A549 (cell line): ENCODE results near the gene IRF5. TPM values are rescaled to one million over a fixed set of nuclear protein-coding genes. Genes with fewer than 3 reads are reported as not detected.

Experiments
- ATAC-seq, 2 experiments: fragments of 200-7000 bp in 1 of 2; fragments of >200 bp in 1 of 2; cut with Nextera tagmentation in 1 of 2; cut with Tn5 transposase in 1 of 2; 3 replicates each; pipeline versions ENCODE4 v1.8.0 to v1.9.1; 2018 to 2020; ENCODE audit warnings: mild to moderate bottlenecking in 1 of 2, moderate library complexity in 1 of 2
- CTCF ChIA-PET: fragments of 300-600 bp; sonication (Branson Sonifier 250); formaldehyde crosslinking; extraction: SDS; loops from one replicate; lab custom pipeline; 2021; ENCODE audit warnings: antibody characterized with exemption, inconsistent platforms; lab: Yijun Ruan, JAX
- POLR2A ChIA-PET: fragments of 350-600 bp; formaldehyde crosslinking; extraction: SDS; loops from one replicate; lab custom pipeline; 2021; ENCODE audit warnings: antibody characterized with exemption, inconsistent platforms; lab: Yijun Ruan, JAX
- DNase-seq, 2 experiments: peaks; one replicate each; pipeline versions ENCODE4 v3.0.0 to v3.0.0-alpha.2; 2011 to 2016; ENCODE audit warnings: low read depth in 1 of 2, low spot score in 1 of 2
- FAIRE-seq: peaks from 2 replicates; lab custom pipeline; 2011; peaks lifted over from hg19 to GRCh38; lab: Jason Lieb, UNC
- H3K27ac ChIP-seq, 2 experiments: fragments of >200 bp; sonication (Bioruptor Twin); formaldehyde crosslinking; 3 replicates each; pipeline ENCODE4 v1.5.1; 2016 to 2017
- H3K4me1 ChIP-seq: fragments of >200 bp; sonication (Bioruptor Twin); formaldehyde crosslinking; 3 replicates; pipeline ENCODE4 v1.6.1; 2016
- H3K4me2 ChIP-seq: fragments of >200 bp; sonication (Bioruptor Twin); formaldehyde crosslinking; 3 replicates; pipeline ENCODE4 v1.6.1; 2016
- H3K4me3 ChIP-seq: fragments of >200 bp; sonication (Bioruptor Twin); formaldehyde crosslinking; 3 replicates; pipeline ENCODE4 v1.5.1; 2016
- H3K9me3 ChIP-seq: fragments of >200 bp; sonication (Bioruptor Twin); formaldehyde crosslinking; 3 replicates; pipeline ENCODE4 v1.6.1; 2016
- CBX2 ChIP-seq: fragments of 200-600 bp; sonication (generic); IDR thresholded peaks from 2 replicates; pipeline ENCODE4 v1.6.1; 2016; ENCODE audit warnings: low read depth, mild to moderate bottlenecking, borderline replicate concordance
- CEBPB ChIP-seq, 2 experiments: fragments of >200 bp in 1 of 2; sonication (Bioruptor Twin) in 1 of 2; formaldehyde crosslinking in 1 of 2; IDR thresholded peaks; 2 replicates each; pipeline ENCODE4 v1.6.1; 2012 to 2016
- CHD4 ChIP-seq: fragments of 200-600 bp; sonication (generic); IDR thresholded peaks from 2 replicates; pipeline ENCODE4 v1.6.1; 2016; ENCODE audit warnings: antibody characterized with exemption, mild to moderate bottlenecking, borderline replicate concordance
- CTCF ChIP-seq: fragments of >200 bp; sonication (Bioruptor Twin); formaldehyde crosslinking; IDR thresholded peaks from 3 replicates; pipeline ENCODE4 v1.5.1; 2016
- EHF ChIP-seq: fragments of 250-450 bp; sonication (Bioruptor Pico); IDR thresholded peaks from 2 replicates; pipeline ENCODE4 v1.5.0; 2020; ENCODE audit warnings: mild to moderate bottlenecking
- EHMT2 ChIP-seq: fragments of 200-600 bp; sonication (generic); IDR thresholded peaks from 2 replicates; pipeline ENCODE4 v1.6.1; 2016; ENCODE audit warnings: antibody characterized with exemption, low read depth, mild to moderate bottlenecking, moderate library complexity
- EP300 ChIP-seq, 2 experiments: fragments of >200 bp; sonication (Bioruptor Twin); formaldehyde crosslinking; IDR thresholded peaks; 2 replicates in 1 of 2; 3 replicates in 1 of 2; pipeline ENCODE4 v1.6.1; 2016 to 2017
- FOSL2 ChIP-seq, 2 experiments: fragments of 450-650 bp in 1 of 2; fragments of >200 bp in 1 of 2; sonication (Bioruptor Twin) in 1 of 2; formaldehyde crosslinking; IDR thresholded peaks; 2 replicates each; pipeline versions ENCODE4 v1.5.0 to v1.6.1; 2016 to 2020; ENCODE audit warnings: mild to moderate bottlenecking in 1 of 2, moderate library complexity in 1 of 2
- HOXA7 ChIP-seq: fragments of 250-450 bp; sonication (Bioruptor Pico); IDR thresholded peaks from 2 replicates; pipeline ENCODE4 v1.5.0; 2020; ENCODE audit warnings: mild to moderate bottlenecking, moderate library complexity
- HOXB13 ChIP-seq: fragments of 250-450 bp; sonication (Bioruptor Pico); IDR thresholded peaks from 2 replicates; pipeline ENCODE4 v1.5.0; 2020; ENCODE audit warnings: low read depth, mild to moderate bottlenecking, moderate library complexity
- PHF8 ChIP-seq: fragments of 200-600 bp; sonication (generic); IDR thresholded peaks from 2 replicates; pipeline ENCODE4 v1.6.1; 2016; ENCODE audit warnings: low read depth, mild to moderate bottlenecking, antibody characterized with exemption, moderate library complexity, borderline replicate concordance
- POLR2AphosphoS2 ChIP-seq: conservative IDR thresholded peaks from 2 replicates; pipeline ENCODE4 v1.6.1; 2012; ENCODE audit warnings: low read length, improper control_type of control experiment, inconsistent platforms
- RCOR1 ChIP-seq: fragments of 150-350 bp; IDR thresholded peaks from 2 replicates; pipeline ENCODE4 v1.6.1; 2014; ENCODE audit warnings: antibody characterized with exemption, low read length, low read depth
- RNF2 ChIP-seq: fragments of 200-600 bp; sonication (generic); IDR thresholded peaks from 2 replicates; pipeline ENCODE4 v1.6.1; 2016; ENCODE audit warnings: low read depth, mild to moderate bottlenecking, antibody characterized with exemption, moderate library complexity, borderline replicate concordance
- SREBF2 ChIP-seq: fragments of 450-650 bp; IDR thresholded peaks from 2 replicates; pipeline ENCODE4 v1.6.1; 2014; ENCODE audit warnings: mild to moderate bottlenecking, moderate library complexity
- TP53 ChIP-seq: fragments of 250-450 bp; sonication (Bioruptor Pico); IDR thresholded peaks from 2 replicates; pipeline ENCODE4 v1.5.0; 2021; ENCODE audit warnings: mild to moderate bottlenecking, moderate library complexity
- ZC3H11A ChIP-seq: fragments of 450-650 bp; IDR thresholded peaks from 2 replicates; pipeline ENCODE4 v1.6.1; 2014; ENCODE audit warnings: antibody characterized with exemption, mild to moderate bottlenecking
- ZSCAN20 ChIP-seq: fragments of 250-450 bp; sonication (Bioruptor Pico); IDR thresholded peaks from 2 replicates; pipeline ENCODE4 v1.8.0; 2022; ENCODE audit warnings: mild to moderate bottlenecking, moderate library complexity
- WGBS: methylation state at CpG from one replicate; pipeline ENCODE4 v1.1.6; 2017; ENCODE audit errors: missing lambda C conversion rate; 5-methylcytosine and 5-hydroxymethylcytosine counted together
- polyA plus RNA-seq, 4 experiments: library from polyadenylated mRNA; depleted of rRNA in 3 of 4; stranded (reverse); fragments of >200 nt; fragmentation: RNase III in 1 of 4; extraction: RNeasy Plus Mini Kit Qiagen cat#74134 plus additional on column Dnase treatment in 1 of 4; gene quantifications; 2 replicates in 3 of 4; 3 replicates in 1 of 4; pipeline ENCODE4 v1.2.3, GENCODE V29; 2011 to 2017
- TF ChIP-seq, protein P1 (sequence below): fragments of >200 bp; sonication (Bioruptor Twin); formaldehyde crosslinking; IDR thresholded peaks from 3 replicates; pipeline ENCODE4 v1.6.1; 2016
- TF ChIP-seq, protein P2 (sequence below): fragments of 150-350 bp; IDR thresholded peaks from 2 replicates; pipeline ENCODE4 v1.6.1; 2014; ENCODE audit warnings: low read depth, mild to moderate bottlenecking, low read length

The IRF5 gene
- polyA plus RNA-seq, 2 of the 4 experiments (the other 2 are of a cell fraction), result 5.5 to 8.7 TPM

DNA sequence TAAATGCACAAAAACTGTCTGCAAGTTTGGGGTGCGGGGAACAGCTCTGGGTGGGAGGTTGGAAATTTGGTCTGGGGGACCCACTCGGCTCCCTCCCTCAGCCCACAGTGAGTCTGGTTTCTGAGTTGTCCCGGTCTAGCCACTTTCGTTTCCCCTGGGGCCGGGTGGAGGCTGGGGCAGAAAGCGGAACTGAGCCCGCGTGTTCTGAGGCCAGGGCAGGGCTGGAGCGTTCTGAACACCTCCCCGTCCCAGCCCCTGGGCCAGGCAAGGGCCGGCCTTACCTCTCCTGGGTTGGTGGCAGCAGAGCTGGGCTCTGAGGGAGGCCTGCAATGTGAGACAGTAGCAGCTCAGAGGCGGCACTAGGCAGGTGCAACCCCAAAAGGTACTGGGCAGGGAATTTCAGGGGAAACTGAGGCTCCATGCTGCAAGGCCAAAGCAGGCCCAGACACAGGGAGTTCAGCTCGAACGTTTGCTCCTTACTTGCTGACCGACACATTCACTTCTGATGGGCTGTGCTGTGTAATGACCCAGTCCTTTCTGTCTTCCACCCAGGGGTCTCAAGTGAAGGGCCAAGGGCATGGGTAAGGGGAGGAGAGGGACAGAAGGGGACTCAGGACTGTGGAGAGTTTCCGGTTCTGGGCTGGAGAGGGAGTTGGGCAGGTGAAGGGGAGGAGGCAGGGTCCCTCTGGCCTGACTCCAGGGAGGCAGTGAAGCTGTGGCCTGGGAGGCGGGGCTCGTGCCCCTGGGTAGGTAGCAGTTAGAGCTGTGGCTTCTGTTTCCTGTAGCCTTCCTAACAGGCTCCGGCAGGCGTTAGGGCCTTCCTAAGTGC lies 3.0 kb downstream of the IRF5 start:
- ATAC-seq, result no peak
- no peak for DNase-seq
- WGBS, result 84% methylated on average over 19 of the region's 20 CpGs
- no peak overlapping the region for H3K4me2 ChIP-seq
- TF ChIP-seq EHF (CRISPR knock-in tag), result no peak
- TF ChIP-seq CEBPB (IDR thresholded peaks at IDR 0.05), result no peak
- TF ChIP-seq, protein P1, sequence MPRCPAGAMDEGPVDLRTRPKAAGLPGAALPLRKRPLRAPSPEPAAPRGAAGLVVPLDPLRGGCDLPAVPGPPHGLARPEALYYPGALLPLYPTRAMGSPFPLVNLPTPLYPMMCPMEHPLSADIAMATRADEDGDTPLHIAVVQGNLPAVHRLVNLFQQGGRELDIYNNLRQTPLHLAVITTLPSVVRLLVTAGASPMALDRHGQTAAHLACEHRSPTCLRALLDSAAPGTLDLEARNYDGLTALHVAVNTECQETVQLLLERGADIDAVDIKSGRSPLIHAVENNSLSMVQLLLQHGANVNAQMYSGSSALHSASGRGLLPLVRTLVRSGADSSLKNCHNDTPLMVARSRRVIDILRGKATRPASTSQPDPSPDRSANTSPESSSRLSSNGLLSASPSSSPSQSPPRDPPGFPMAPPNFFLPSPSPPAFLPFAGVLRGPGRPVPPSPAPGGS, result no peak
- no peak for TF ChIP-seq POLR2AphosphoS2
- no peak for TF ChIP-seq SREBF2
- no peak for TF ChIP-seq CHD4
- TF ChIP-seq RCOR1, result no peak
- TF ChIP-seq CTCF, result no peak
- TF ChIP-seq CBX2, result no peak
- TF ChIP-seq FOSL2 (IDR thresholded peaks at IDR 0.05), result no peak
- no peak for TF ChIP-seq FOSL2 (CRISPR knock-in tag; IDR thresholded peaks at IDR 0.05)
- TF ChIP-seq HOXB13 (CRISPR knock-in tag), result no peak
- TF ChIP-seq ZSCAN20 (CRISPR knock-in tag), result no peak
- TF ChIP-seq PHF8, result no peak
- no peak for TF ChIP-seq EHMT2
- TF ChIP-seq ZC3H11A, result no peak
- TF ChIP-seq, protein P2, sequence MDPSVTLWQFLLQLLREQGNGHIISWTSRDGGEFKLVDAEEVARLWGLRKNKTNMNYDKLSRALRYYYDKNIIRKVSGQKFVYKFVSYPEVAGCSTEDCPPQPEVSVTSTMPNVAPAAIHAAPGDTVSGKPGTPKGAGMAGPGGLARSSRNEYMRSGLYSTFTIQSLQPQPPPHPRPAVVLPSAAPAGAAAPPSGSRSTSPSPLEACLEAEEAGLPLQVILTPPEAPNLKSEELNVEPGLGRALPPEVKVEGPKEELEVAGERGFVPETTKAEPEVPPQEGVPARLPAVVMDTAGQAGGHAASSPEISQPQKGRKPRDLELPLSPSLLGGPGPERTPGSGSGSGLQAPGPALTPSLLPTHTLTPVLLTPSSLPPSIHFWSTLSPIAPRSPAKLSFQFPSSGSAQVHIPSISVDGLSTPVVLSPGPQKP, result no peak
- TF ChIP-seq RNF2, result no peak
- no peak for TF ChIP-seq TP53
- TF ChIP-seq HOXA7, result no peak
- no peak for FAIRE-seq
- ChIA-PET POLR2A (interaction anchor here (0.7 kb wide), 1 partner anchor 114 kb away, joined by 3 read pairs; the partner anchor contains the start of gene TNPO3), CTCF (interaction anchor here (2.1 kb wide), 1 partner anchor 8 kb away, joined by 5 read pairs; no protein-coding TSS in a partner anchor)
- H3K4me1 ChIP-seq, result peaks cover 12% of the 10 kb centered on the region
- no peak overlapping the region for H3K4me3 ChIP-seq
- no peaks in the 10 kb centered on the region for H3K9me3 ChIP-seq
- H3K27ac ChIP-seq, result no peak overlapping the region

- H3K4me3 ChIP-seq, result no peak overlapping the region
- POLR2A ChIA-PET, result interaction anchor here (0.7 kb wide), 1 partner anchor 113 kb away, joined by 3 read pairs; the partner anchor contains the start of gene TNPO3
- no peak for DNase-seq
- no peak for ATAC-seq
- H3K9me3 ChIP-seq, result no peaks in the 10 kb centered on the region
- no peak overlapping the region for H3K27ac ChIP-seq
- CTCF ChIA-PET, result interaction anchor here (1.2 to 2.1 kb wide), 2 partner anchors 8 to 150 kb away, joined by 3 to 5 read pairs; no protein-coding TSS in a partner anchor
- FAIRE-seq, result no peak
- WGBS, result 88% methylated on average over 15 of the region's 15 CpGs
- TF ChIP-seq EP300 (IDR thresholded peaks at IDR 0.05), result no peak
- H3K4me1 ChIP-seq, result peaks cover 12% of the 10 kb centered on the region
- no peak overlapping the region for H3K4me2 ChIP-seq
Measured at GRCh38 chr7:128941323-128941890, 3.7 kb downstream of the IRF5 start.
